Measurements from ENCODE around the gene STARD10.

STARD10 gene

DNA sequence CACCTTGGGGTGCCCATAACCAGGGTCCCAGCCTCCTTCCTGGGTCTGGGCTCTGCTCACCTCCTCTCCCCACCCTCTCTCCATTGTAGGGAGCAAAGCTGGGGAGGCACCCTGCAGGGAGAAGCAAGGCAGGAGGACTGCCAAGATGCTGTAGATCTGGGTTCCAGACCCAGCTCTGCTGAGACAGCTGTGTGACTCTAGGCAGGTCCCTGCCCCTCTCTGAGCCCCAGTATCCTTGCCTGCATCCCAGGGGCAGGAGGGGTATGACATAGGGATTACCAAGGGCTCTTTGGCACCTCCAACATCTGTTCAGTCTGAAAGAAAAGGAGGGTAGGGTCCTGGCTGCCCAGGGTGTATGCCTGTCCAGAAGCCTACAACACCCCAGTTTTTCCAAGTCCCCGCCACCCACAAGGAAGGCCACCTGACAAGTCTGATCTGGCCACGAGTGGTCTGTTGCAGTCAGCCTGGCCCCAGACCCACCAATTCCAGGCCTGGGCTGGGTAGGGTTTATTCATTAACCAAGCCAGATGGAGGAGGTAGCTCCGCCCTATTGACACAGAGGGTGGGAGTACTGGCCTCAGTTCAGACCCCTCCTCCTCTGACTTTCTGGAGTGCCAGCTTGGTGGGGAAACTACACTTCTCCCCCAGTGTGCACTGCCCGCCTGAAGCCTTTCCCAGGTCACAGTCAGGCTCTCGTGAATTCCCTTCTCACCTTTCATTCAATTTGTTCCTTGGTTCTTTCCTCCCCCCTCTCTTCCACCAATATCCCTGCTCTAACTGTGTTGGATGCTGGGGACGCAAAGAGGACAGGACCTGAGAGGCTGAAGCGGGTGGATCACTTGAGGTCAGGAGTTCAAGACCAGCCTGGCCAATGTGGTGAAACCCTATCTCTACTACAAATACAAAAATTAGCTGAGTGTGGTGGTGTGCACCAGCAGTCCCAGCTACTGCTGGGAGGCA, 15.0 kb downstream of the STARD10 start:
- TF ChIP-seq, protein P1, sequence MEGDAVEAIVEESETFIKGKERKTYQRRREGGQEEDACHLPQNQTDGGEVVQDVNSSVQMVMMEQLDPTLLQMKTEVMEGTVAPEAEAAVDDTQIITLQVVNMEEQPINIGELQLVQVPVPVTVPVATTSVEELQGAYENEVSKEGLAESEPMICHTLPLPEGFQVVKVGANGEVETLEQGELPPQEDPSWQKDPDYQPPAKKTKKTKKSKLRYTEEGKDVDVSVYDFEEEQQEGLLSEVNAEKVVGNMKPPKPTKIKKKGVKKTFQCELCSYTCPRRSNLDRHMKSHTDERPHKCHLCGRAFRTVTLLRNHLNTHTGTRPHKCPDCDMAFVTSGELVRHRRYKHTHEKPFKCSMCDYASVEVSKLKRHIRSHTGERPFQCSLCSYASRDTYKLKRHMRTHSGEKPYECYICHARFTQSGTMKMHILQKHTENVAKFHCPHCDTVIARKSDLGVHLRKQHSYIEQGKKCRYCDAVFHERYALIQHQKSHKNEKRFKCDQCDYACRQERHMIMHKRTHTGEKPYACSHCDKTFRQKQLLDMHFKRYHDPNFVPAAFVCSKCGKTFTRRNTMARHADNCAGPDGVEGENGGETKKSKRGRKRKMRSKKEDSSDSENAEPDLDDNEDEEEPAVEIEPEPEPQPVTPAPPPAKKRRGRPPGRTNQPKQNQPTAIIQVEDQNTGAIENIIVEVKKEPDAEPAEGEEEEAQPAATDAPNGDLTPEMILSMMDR (IDR thresholded peaks at IDR 0.05; ENCODE audit: low read depth, low read length, missing control alignments) = no peak
- H3K4me3 ChIP-seq (replicated peaks; ENCODE audit: low read depth, low read length) = no peak overlapping the region
- DNase-seq (ENCODE audit: extremely low read depth, low read depth) = no peak

DNA sequence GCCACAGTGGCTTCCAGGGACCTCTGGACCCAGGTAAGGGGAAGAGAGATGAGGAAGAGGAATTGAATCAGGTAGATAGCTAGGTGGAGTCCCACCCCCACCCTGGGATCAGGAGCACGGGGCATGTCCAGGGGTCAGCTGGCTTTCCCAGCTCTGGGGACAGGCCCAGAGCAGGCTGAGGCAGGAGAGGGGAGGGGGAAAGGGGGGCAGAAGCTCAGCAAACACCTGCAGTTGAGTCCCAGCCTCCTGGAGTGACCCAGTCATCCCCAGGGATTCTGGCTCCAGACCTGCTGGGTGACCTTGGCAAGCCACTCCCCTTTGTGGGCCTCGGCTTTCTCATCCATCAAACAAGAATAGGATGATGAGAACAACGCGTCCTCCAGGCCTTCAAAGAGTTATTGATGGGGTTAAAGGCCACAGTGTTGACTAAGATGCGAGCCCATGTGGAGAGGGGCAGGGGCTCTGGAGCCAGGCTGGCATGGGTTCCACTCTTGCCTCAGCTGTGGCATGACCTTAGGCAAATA, 16.0 kb downstream of the STARD10 start:
- TF ChIP-seq, protein P1 (IDR thresholded peaks at IDR 0.05; ENCODE audit: low read depth, low read length, missing control alignments) = no peak
- DNase-seq (ENCODE audit: extremely low read depth, low read depth) = no peak
- H3K4me3 ChIP-seq (replicated peaks; ENCODE audit: low read depth, low read length) = no peak overlapping the region

DNA sequence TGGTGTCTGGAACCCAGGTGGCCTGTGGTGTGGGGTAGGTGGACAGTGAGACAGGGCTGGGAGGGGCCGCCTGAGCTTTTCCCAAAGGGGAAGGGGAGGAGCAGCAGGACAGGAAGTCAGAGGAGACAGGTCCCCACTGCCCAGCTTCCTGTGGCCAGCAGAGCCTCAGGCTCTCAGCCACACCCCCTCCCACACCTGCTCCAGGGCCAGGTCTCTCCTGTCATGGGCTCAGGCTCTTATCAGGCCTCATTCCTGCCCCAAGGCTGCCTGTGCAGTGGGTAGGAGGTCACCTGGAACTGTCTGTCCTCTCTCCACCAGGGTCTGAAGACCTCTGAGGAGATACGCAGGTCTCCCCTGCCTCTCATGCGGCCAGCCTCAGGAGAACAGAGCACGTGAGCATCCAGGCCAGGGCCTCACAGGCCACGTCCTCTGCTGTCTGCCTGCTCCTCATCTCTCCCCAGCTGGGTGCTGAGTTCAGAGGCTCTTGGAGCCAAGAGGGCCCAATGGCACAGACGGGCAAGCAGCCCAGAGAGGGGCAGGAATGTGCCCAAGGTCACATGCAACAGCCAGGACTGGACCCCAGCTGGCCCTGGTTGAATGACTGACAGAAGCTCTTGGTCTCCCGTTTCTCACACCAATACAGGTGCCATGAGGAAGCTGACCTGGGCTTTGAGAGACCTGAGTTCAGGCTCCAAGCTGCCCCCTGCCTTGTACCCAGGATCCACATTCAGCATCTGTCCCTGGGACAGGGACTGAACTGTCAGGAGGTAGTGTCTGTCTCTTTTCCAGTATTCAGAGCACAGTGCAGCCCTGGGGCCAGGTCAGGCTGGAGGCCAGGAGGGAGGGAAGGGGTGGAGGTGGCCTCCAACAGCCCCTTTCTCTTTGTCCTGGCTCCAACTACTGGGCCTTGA, 16.7 kb downstream of the STARD10 start:
- no peak for DNase-seq (ENCODE audit: extremely low read depth, low read depth)
- no peak overlapping the region for H3K4me3 ChIP-seq (replicated peaks; ENCODE audit: low read depth, low read length)
- TF ChIP-seq, protein P1 (IDR thresholded peaks at IDR 0.05; ENCODE audit: low read depth, low read length, missing control alignments) = no peak

DNA sequence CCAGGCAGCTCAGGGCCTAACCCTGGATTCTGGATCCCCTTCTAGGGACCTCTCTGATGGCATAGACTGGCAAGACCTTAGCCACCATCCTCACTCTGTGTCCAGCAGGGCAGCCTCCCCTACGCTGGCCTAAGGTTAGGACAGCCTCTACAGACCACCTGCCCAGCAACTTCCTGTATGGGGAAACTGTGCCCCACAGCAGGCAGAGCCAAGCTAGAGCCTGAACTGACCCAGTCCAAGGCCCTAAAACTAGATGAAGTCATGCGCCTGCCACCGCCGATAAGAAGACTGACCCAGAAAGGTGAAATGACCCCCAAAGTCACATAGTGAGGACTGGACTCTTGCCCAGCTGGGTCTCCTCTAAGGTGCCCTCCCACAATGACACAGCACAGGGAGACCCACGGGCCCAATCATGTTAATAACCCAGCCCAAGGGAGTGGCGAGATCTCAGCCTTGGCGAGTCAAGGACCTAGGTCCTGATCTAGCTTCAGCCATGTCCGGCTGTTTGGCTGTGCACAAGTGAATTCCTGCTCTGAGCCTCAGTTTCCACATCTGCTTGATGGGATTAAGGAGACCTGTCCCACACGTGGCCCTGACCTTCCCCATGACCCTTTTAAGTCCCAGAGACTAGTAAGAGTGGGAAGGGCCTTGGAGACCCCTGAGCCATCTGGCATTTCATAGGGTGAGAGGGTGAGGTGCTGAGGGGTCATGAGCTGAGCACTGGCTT, 17.6 kb downstream of the STARD10 start:
- DNase-seq (ENCODE audit: extremely low read depth, low read depth) = no peak
- H3K4me3 ChIP-seq (replicated peaks; ENCODE audit: low read depth, low read length) = no peak overlapping the region
- TF ChIP-seq, protein P1 (IDR thresholded peaks at IDR 0.05; ENCODE audit: low read depth, low read length, missing control alignments) = no peak

DNA sequence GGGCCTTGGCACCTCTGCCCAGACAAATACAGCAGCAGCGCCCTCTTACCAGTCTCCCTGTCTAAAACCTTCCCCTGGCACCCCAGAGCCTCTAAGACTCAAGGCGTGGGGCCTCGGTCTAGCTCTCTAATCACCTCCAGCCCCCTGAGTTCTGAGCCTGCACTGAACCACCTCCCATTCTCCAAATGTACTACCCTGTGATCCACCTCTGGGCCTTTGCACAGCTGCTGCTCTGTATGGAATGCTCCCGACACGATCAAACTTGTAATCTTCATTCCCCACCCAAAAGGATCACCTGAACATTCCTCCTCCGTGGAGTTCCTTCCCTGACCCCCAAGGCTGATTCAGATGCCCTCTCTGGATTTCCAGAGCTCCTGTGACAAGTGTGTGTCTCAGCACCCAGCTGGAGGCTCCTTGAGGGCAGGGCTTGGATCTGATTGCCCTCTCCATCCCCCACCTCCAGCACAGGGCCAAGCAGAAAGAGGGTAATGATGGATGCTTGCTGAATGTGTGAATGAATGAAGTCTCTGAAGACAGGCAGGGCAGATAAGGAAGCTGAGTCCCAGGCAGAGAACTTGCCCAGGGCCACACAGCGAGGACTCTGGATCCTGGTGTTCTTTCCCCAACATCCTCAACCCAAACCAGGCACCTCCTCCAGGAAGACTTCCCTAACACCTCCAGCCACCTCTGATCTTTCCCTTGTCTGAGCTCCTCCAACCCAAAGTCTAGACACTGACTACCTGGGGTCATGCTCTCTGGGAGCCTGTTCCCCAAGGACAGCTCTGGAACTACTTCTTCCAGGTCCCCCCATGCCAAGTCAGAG, 18.3 kb downstream of the STARD10 start:
- no peak for DNase-seq (ENCODE audit: extremely low read depth, low read depth)
- TF ChIP-seq, protein P1 (IDR thresholded peaks at IDR 0.05; ENCODE audit: low read depth, low read length, missing control alignments) = no peak
- H3K4me3 ChIP-seq (replicated peaks; ENCODE audit: low read depth, low read length) = no peak overlapping the region

Data from HFF-Myc (cell line).